KOPT-K1 (cell line): Measurements from ENCODE around the gene OBSCN.
"Not testable (repeated sequence)": the region's sequence is repeated elsewhere in the genome, so short reads cannot be mapped to it uniquely, and the experiment has no call there.

Experiments
- H3K27ac ChIP-seq: fragments of 200-600 bp; sonication (generic); 2 replicates; pipeline ENCODE4 v1.5.1; 2016; ENCODE audit warnings: antibody characterized with exemption, mild to moderate bottlenecking, low read depth, low read length; ENCODE audit not compliant: poor library complexity, severe bottlenecking
- H3K36me3 ChIP-seq: fragments of 200-600 bp; sonication (generic); 2 replicates; pipeline ENCODE4 v1.5.1; 2017; ENCODE audit warnings: antibody characterized with exemption, mild to moderate bottlenecking, low read length, moderate library complexity; ENCODE audit not compliant: insufficient read depth
- H3K9me3 ChIP-seq: fragments of 200-600 bp; sonication (generic); 2 replicates; pipeline ENCODE4 v1.5.1; 2017; ENCODE audit warnings: antibody characterized with exemption, low read length, mild to moderate bottlenecking; ENCODE audit not compliant: insufficient read depth, poor library complexity, severe bottlenecking

The OBSCN gene

DNA sequence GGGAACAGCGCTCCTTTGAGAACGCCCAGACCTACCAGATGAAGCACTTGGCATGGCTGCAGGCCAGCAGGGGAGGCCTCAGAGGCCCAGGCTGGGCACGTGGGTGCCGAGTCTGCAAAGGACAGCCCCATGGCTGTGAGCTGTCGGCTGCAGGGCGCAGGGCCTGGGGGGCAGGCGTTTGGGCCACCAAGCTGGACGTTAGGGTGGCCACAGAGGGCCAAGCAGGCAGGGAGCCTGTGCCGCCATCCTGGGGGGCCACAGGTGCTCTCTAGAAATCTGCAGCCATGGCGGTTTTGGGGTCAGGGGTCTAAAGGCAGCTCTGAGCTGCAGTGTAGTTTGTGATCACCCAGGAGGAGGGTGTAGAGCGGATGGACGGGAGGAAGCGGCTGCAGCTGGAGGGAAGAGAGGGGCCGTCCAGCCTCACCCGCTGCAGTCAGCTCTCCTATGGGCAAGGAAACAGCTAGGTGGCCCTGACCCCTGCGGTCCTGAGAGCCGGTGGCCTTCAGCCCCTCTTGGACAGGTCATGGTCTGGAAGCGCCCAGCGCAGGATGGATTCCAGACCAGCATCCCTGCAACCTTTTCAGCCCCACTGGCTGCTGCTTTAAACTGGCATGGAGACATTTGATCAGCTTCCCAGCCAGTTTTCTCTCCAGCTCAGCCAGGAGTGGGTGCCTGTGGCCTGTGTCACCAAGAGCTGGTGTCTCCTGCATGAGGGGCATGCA is 31.2 kb upstream of the OBSCN start:
- H3K27ac ChIP-seq, result no peak overlapping the region
- no peaks in the 10 kb centered on the region; the same call in 1 of the 2 replicates for H3K36me3 ChIP-seq
- no peaks in the 10 kb centered on the region for H3K9me3 ChIP-seq

- H3K27ac ChIP-seq, result no peak overlapping the region
These were observed 30.7 kb upstream of the OBSCN start for GRCh38 chr1:228177183-228177475.

GRCh38 chr1:228177721-228178710 is 29.8 kb upstream of the OBSCN start:
- H3K9me3 ChIP-seq, result no peaks in the 10 kb centered on the region
- no peaks in the 10 kb centered on the region; the same call in 1 of the 2 replicates for H3K36me3 ChIP-seq
- no peak overlapping the region for H3K27ac ChIP-seq

More at GRCh38 chr1:228177183-228177475, 30.7 kb upstream of the OBSCN start:
- Histone ChIP-seq H3K36me3 (no peaks in the 10 kb centered on the region; the same call in 1 of the 2 replicates), H3K9me3 (no peaks in the 10 kb centered on the region)

DNA sequence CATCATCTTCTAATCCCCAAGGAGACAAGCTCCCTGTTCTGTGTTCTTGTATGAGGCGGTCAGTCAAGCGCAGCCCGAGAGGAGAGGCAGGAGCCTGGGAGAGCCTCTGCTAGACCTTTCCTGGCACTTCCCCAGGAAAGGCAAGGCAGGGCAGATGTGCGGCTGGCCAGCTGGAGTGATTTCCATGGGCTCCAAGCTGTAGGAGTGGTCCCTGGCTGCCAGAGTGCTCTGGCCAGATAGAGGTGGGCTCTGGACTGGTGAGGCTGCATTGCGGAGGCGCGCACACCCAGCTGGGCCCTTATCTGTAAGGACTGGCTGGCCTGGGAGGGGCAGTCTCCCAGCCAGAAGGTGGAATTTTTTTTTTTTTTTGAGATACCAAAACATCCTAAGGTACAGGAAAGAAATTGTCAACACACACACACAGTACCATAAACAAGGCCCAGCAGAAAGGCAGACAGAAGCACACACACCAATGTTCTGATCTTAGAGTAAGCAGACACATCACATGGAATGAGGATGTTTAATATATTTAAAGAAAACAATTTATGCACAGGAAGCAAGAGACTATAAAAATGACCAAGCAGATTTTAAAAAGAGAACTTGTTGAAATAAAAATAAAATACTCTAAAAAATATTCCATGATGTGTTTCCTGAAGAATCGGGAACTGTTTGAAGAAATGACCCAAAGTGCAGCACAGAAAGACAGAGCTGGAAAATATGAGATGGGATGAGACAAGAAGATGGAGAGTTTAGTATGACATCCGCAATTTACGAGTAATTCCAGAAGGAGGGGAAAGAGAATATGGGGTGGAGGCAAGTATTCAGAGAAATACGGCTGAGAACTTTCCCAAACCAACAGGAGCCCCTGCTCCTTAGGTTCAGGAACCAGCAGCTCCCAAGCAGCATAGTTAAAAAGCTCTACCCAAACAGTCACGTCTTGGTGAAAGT is 28.8 kb upstream of the OBSCN start:
- Histone ChIP-seq H3K27ac (no peak overlapping the region), H3K9me3 (no peaks in the 10 kb centered on the region), H3K36me3 (no peaks in the 10 kb centered on the region; the same call in 1 of the 2 replicates)

GRCh38 chr1:228180271-228180958 is 27.4 kb upstream of the OBSCN start:
- no peak overlapping the region for H3K27ac ChIP-seq
- no peaks in the 10 kb centered on the region; the same call in 1 of the 2 replicates for H3K36me3 ChIP-seq
- H3K9me3 ChIP-seq, result no peaks in the 10 kb centered on the region

DNA sequence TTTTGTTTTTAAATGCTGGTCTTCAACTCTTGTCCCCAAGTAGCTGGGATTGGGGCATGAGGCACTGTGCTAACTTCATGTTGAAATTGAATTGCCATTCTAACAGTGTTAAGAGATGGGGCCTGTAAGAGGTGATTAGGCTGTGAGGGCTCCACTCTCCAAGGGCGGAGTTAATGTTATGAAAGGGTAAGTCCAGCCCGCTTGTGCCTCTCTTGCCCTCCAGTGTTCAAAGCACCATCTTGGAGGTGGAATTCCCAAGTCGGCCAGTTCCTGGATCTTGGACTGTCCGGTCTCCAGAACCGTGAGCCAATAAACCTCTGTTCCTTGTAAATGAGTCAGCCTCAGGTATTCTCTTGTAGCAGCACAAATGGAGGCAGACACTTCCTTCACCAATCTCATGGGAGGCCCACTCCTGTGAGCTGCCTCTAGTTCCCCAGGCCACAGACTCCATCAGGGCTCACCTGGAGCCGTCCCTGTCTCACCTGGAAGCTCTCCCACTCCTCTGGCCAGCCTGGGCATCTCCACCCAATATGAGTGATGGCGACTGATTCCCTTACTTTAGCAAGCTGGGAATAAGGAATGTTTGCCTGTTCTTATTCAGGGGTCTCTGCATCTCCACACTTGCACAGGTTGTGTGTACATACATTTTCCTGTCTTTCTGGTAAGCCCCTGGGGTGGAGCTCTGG is 26.7 kb upstream of the OBSCN start:
- Histone ChIP-seq H3K27ac (no peak overlapping the region), H3K36me3 (no peaks in the 10 kb centered on the region; the same call in 1 of the 2 replicates), H3K9me3 (no peaks in the 10 kb centered on the region)

DNA sequence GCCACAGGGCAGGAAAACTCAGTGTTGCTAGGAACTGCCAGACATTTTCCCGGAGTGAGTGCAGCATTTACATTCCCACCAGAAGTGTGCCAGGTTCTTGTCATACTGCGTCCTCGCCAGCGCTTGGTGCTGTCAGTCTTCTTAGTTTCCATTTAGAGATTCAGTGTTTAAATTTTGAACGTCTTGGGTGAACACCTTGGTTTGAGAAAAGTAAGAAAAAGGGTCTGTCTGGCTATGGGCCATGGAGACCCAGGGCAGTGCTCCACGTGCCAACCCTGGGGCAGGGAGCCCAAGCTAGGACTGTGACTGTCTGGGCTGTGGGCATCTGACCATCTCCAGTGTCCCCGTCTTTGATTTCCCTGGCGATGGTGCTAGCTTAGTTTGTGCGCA is 26.2 kb upstream of the OBSCN start:
- no peaks in the 10 kb centered on the region for H3K9me3 ChIP-seq

DNA sequence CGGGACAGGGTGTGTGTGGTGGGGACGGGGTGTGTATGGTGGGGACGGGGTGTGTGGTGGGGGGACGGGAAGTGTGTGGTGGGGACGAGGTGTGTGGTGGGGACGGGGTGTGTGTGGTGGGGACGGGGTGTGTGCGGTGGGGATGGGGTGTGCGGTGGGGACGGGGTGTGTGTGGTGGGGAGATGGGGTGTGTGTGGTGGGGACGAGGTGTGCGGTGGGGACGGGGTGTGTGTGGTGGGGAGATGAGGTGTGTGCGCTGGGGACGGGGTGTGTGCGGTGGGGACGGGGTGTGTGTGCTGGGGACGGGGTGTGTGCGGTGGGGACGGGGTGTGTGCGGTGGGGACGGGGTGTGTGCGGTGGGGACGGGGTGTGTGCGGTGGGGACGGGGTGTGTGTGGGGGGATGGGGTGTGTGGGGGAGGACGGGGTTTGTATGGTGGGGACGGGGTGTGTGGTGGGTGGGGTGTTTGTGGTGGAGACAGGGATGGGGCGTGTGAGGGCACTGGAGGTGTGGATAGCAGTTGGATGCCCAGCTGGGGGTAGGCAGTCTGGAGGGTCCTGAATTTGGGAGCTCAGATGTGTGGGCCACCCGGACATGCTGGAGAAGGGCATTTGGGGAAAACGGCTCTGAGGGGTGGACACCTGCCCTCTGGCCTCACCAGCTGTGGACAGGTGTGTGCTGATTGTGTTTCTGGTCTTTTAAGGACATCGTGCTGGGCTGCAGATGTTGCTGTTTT is 25.4 kb upstream of the OBSCN start:
- Histone ChIP-seq H3K9me3 (no peaks in the 10 kb centered on the region), H3K36me3 (no peaks in the 10 kb centered on the region; the same call in 1 of the 2 replicates), H3K27ac (no peak overlapping the region)

More for the DNA sequence above, 26.2 kb upstream of the OBSCN start:
- Histone ChIP-seq H3K36me3 (no peaks in the 10 kb centered on the region; the same call in 1 of the 2 replicates), H3K27ac (no peak overlapping the region)

- Histone ChIP-seq H3K36me3 (no peaks in the 10 kb centered on the region; the same call in 1 of the 2 replicates), H3K9me3 (no peaks in the 10 kb centered on the region), H3K27ac (no peak overlapping the region)
These were observed 23.7 kb upstream of the OBSCN start for GRCh38 chr1:228184152-228184551.

DNA sequence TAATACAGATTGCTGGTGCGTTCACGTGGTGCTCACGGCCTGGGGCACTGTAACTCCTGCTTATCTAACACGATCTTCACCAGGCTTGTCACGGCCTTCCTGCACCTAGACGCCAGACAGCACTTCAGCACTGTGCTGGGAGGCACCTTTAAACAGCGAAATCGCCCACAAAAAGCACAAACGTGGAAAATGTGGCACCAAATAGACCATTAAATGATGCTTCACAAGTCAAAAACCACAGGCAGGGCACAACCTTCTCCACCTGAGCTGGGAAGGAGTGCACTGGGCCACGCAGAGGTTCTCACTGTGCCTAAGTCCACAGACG is 22.2 kb upstream of the OBSCN start:
- Histone ChIP-seq H3K9me3 (no peaks in the 10 kb centered on the region), H3K36me3 (no peaks in the 10 kb centered on the region; the same call in 1 of the 2 replicates), H3K27ac (no peak overlapping the region)

DNA sequence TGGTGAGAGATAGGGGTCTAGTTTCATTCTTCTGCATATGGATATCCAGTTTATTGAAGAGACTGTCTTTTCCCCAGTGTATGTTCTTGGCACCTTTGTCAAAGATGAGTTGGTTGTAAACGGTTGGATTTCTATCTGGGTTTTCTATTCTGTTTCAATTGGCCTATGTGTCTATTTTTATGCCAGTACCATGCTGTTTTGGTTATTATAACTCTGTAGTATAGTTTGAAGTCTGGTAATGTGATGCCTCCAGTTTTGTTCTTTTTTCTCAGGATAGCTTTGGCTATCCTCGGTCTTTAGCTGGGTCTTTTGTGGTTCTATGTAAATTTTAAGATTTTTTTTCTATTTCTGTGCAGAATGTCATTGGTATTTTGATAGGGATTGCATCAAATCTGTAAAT is 19.6 kb upstream of the OBSCN start:
- not testable (repeated sequence) for H3K27ac ChIP-seq, H3K9me3 ChIP-seq, H3K36me3 ChIP-seq

- no peaks in the 10 kb centered on the region for H3K36me3 ChIP-seq
- H3K27ac ChIP-seq, result no peak overlapping the region
- no peaks in the 10 kb centered on the region for H3K9me3 ChIP-seq
These were observed 17.7 kb upstream of the OBSCN start for GRCh38 chr1:228190182-228190581.

DNA sequence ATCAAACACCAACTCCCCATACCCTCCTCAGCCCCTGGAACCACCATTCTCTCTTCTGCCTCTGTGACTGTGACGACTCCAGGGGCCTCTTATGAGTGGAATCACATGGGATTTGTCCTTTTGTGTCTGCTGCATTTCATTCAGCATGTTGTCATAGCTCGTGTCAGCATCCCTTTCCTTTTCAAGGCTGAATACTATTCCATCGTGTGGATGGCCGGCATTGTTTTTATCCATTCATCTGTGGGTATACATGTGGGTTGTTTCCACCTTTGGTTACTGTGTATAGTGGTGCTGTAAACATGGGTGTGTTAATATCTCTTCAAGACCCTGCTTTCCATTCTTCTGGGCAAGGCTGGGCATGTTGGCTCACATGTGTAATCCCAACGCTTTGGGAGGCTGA is 17.1 kb upstream of the OBSCN start:
- Histone ChIP-seq H3K36me3 (no peaks in the 10 kb centered on the region), H3K27ac (no peak overlapping the region)

More for the DNA sequence above, 17.1 kb upstream of the OBSCN start:
- H3K9me3 ChIP-seq, result no peaks in the 10 kb centered on the region
